H1 (cell line): ENCODE results near the gene SCAMP4.

Source experiments
- BCL11A ChIP-seq, 2 experiments: IDR thresholded peaks; one replicate each; pipeline ENCODE4 v1.6.1; 2011; ENCODE audit warnings: low read depth in 2 of 2, low read length in 2 of 2, mild to moderate bottlenecking in 2 of 2
- CTCF ChIP-seq, 3 experiments: IDR thresholded peaks; 1 replicate in 2 of 3; 2 replicates in 1 of 3; pipeline versions ENCODE4 v1.5.1 to v1.6.1; 2011; ENCODE audit warnings: low read length in 3 of 3, mild to moderate bottlenecking in 3 of 3, inconsistent platforms in 2 of 3, low read depth in 1 of 3, moderate library complexity in 1 of 3; ENCODE audit not compliant: insufficient read depth in 1 of 3; ENCODE audit errors: control extremely low read depth in 1 of 3
- EZH2 ChIP-seq: fragments of 200-600 bp; sonication (generic); IDR thresholded peaks from 2 replicates; pipeline ENCODE4 v1.7.1; 2012; ENCODE audit warnings: low read depth, mild to moderate bottlenecking, moderate library complexity, low read length, inconsistent platforms; ENCODE audit not compliant: severe bottlenecking
- FOSL1 ChIP-seq: IDR thresholded peaks from 2 replicates; pipeline ENCODE4 v1.6.1; 2011; ENCODE audit warnings: mild to moderate bottlenecking, low read depth, low read length, moderate library complexity; ENCODE audit not compliant: insufficient read depth
- KDM1A ChIP-seq: fragments of 200-600, 300-600 bp; sonication (generic); IDR thresholded peaks from 2 replicates; pipeline ENCODE4 v1.7.1; 2016; ENCODE audit warnings: mild to moderate bottlenecking, low read length, borderline replicate concordance
- MAFK ChIP-seq: IDR thresholded peaks from 2 replicates; pipeline ENCODE4 v1.6.1; 2012; ENCODE audit warnings: low read depth, mild to moderate bottlenecking, improper control_type of control experiment, low read length
- POLR2A ChIP-seq, 2 experiments: IDR thresholded peaks; 1 replicate in 1 of 2; 2 replicates in 1 of 2; pipeline ENCODE4 v1.6.1; 2011; ENCODE audit warnings: low read depth in 2 of 2, low read length in 2 of 2, mild to moderate bottlenecking in 2 of 2; ENCODE audit errors: control extremely low read depth in 1 of 2

- no peak for TF ChIP-seq CTCF (IDR thresholded peaks at IDR 0.05; ENCODE audit: control extremely low read depth in 1 of 3, insufficient read depth in 1 of 3, low read depth in 1 of 3, low read length in 3 of 3)
- no peak for TF ChIP-seq FOSL1
- TF ChIP-seq POLR2A (IDR thresholded peaks at IDR 0.05; ENCODE audit: control extremely low read depth in 1 of 2, low read depth in 2 of 2, low read length in 2 of 2) = no peak
- no peak for TF ChIP-seq MAFK
- no peak for TF ChIP-seq BCL11A (IDR thresholded peaks at IDR 0.05; ENCODE audit: low read depth in 2 of 2, low read length in 2 of 2)
- TF ChIP-seq EZH2 = no peak
- no peak for TF ChIP-seq KDM1A
Observed at GRCh38 chr19:1970806-1971502, 65.8 kb downstream of the SCAMP4 start.
